GM19193 (cell line): ENCODE results near the gene ADGRG1.
A peak's percentile ranks its signal among the peaks of the same experiment; 100 is the strongest.

Experiments used
- POLR2A ChIP-seq: IDR thresholded peaks from 4 replicates; pipeline ENCODE4 v1.6.1; 2011; ENCODE audit not compliant: insufficient read depth, insufficient read length; ENCODE audit errors: extremely low read depth

Gene ADGRG1

DNA sequence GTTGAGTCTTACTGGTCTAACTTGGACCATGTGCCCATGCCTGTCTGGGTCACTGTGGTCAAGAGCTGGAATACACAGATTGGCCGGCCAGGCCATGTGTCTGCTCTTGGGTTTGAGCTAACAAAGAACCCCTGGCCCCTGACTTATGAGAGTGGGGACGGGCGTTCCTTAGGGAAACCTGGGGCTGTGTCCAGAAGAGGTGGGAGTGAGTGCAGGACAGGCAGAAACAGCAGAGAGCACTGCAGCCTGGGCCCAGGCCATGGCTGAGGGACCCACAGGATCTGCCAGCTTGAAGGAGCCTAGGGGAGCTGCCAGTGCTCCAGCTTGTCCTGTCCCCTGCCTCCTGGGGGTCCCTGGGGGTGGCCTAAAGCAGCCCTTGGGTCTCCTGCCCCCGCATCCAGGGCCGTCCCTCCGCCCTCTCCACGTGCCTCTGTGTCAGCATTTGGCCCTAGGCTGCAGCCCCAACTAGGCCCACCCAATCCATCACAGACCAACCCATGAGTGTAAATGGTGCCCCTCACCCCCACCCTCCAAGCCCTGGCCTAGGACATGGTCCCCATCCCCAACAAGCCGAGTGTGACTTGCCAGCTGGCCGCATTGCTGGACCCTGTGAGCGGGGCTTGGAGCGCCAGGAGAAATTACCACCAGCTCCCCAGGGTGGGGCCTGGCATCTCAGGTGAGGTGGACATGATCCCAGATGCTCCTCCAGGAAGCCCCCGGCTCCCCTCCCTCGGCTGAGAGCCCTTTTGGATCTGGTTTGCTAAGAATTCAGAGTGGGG lies 53.7 kb downstream of the ADGRG1 start:
- TF ChIP-seq POLR2A, result no peak

- no peak for TF ChIP-seq POLR2A
These were observed 54.6 kb downstream of the ADGRG1 start for GRCh38 chr16:57682809-57683635.

- TF ChIP-seq POLR2A, result no peak
These were observed 55.5 kb downstream of the ADGRG1 start for GRCh38 chr16:57683636-57684545.

DNA sequence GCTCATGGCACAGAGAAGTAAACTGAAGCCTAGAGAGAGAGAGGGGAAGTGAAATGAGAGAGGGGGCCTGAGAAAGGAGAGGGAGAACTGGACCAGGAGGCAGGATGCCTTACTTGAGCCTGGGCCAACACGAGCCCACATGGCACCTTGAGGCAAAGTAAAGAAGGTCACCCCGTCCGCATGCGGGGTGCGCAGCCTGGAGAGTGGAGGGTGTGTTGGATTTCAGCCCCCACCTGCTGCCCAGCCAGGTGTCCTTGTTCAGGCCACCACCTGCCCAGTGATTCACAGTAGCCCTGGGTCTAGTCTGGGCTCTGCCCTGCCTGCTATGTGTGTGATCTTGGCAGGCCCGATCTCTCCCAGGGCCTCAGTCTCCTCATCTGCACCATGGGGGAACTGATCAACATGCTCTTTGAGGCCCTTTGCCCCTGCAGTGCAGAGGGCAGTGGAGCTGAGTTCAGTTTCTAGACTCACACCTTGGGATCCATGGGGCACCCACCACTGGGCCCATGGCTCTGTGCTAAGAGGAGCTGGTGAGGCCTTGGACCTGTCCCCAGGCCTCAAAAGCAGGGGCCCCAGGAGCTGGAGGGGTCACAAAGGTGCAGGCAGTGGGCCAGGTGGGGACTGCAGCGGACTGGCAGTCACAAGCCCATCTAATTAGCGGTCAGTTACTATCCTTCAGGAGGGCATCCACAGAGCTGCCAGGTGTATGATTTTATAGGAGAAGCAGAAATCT lies 56.4 kb downstream of the ADGRG1 start:
- TF ChIP-seq POLR2A, result no peak

- TF ChIP-seq POLR2A, result no peak
These were observed 57.2 kb downstream of the ADGRG1 start for GRCh38 chr16:57685633-57686032.

DNA sequence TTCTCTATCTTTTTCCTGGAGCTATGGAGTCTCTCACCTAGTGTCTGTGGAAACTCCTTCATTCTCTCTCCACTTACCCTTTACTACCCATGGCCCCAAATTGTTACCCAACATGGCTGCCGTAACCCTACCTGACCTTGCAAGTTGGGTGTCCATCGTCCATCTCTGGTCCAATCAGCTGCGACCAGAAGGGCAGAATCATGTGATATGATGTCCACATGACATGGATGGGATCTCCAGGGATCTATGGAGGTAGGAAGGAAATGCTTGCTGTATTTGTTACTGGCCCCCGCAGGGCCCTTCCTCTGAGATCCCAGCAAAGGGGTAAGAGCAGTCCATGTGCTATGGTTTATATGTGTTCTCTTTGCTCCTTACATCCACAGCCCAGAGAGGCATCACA lies 58.1 kb downstream of the ADGRG1 start:
- TF ChIP-seq POLR2A, result no peak

GRCh38 chr16:57687363-57687929 lies 59.0 kb downstream of the ADGRG1 start:
- TF ChIP-seq POLR2A, result no peak

DNA sequence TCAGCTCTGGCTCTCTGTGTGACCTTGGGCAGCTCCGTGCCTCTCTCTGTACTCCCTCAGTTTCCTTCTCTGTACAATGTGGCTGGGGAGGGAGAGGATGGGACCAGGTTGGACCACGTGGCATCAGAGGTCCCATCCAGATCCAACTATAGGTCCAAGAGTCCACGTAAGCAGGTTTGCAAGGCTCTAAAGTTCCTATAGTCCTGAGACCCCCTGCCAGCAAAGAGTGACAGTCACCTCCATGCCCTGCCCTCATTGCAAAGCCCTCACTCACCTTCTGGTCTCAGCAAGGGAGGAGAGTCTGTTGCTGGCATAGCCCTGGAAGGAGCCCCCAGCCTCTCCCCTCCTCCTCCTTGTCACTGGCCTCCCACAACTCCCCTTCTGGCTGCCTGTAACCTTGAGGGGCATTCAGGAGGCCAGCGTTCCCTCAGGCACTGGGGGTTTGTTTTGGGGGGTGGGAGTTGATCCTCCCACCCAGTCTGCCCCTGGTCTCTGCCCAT lies 60.1 kb downstream of the ADGRG1 start:
- TF ChIP-seq POLR2A, result no peak

- TF ChIP-seq POLR2A, result no peak
These were observed 60.7 kb downstream of the ADGRG1 start for GRCh38 chr16:57688987-57689761.

DNA sequence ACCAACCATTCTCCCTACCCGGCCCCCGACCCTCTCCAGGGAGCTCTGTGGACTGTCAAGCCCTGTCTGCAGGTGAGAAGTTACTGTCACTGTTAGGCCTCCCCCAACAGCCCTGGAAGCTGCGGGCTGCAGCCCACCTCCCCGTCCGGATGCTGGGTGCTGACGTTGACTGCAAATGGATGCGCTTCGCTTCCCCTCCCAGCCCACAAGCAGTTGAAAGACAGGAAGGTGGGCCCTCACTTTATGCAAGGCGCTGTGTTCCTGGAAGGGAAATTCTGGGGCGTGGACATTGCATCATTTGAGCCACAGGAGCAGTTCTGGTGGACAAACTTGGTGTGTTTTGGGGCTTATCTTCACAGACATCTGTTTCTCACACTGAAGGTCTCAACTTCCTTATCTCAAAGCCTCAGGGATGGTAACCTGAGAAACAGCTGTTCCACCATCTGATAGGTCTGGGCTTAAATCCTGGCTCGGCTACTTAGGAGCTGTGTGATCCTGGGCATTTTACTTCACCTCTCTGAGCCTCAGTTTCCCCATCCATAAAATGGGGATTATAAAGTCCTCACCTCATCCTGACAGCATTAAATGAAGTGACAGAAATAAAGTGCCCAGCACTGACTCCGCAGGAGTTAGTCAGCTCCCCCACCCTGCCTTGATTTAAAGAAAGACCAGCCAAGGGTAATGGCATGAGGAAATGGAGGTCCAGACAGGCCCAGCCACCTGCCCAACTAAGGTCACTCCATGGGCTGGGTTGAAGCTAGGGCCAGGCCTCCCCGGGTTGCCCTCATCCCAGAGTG lies 61.5 kb downstream of the ADGRG1 start:
- peak; percentile 27 for TF ChIP-seq POLR2A

GRCh38 chr16:57690782-57691471 lies 62.5 kb downstream of the ADGRG1 start:
- no peak for TF ChIP-seq POLR2A

- TF ChIP-seq POLR2A, result no peak
These were observed 64.2 kb downstream of the ADGRG1 start for GRCh38 chr16:57692636-57693035.
